Measurements from ENCODE around the gene FOXP1.

FOXP1 gene

DNA sequence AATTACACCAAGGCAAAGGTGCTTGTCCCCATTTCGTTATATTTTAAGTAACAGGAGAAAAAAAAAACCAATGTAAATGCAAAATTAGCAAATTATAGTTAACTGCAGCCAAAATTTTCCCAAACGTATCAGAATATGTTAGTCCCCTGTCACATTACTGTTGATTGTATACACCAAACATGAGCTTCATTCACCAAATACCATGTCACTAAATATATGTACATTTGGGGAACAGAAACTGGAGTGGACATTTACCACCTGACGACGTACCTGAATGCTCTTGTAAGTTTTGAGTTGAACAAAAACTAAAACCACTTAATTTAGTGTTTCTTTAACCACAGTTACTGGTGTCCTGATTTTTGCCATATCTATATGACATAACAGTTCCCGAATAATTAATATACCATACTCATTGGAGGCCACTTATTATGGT lies 3.3 kb upstream of the FOXP1 start:
- DNase-seq (ENCODE audit: low spot score) = no peak

DNA sequence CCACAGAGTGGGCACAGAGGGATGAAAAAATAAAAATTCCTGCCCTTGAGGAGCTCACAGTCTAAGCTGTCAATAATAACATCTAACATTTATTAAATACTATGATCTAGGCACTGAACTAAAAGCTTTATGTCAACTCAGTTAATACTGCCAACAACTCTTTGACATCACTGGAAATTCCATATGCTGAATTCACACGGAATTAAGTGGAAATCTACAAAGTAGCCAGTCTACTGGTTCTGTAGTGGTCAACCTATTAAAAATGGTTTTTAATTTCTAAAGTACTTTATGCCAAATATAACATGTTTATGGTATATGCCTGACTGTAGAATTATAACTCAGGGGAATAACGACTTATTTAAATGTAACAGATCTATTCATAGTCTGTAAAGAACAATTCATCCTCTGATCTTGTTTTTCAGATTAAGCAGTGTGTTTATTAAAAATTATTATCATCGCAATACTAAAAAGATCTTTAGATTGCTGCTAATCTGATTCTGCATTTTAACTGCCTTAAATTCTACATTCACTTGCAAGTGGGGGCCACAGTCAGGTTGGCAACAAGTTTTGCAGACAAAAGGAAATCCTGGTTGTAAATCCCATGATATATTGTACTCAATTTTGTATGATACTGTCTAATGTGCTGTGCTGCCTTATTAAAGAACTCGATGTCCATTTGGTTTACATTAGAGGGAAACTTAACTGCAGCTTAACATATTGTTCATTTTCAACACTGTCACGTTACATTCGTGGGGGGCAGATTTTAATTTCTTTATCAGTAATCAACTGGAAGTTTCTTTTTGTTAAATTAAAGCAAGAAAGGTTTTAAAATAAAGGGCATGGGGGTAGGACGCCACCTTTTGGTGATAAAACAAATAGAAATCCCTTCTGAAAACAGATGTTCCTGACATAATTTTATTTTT lies 2.6 kb upstream of the FOXP1 start:
- peak; percentile 64 for DNase-seq (ENCODE audit: low spot score)

DNA sequence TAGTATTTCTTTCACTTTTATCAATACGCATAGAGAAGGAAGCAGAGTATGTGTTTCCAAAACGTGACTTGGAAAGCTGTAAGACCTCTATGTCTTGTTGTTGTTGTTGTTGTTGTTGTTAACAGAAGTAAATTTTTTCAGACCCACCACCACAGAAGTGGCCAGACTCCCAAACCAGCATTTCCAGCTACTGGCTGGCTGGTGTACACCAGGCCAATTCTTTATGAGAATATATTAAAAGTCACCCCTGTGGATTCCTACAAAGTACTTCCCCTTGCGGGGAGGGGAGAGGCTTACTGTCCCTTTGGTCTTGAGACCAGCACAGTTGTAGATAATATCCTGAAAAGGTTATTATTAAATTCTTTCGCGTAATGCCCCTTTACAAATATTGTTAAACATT lies 1.6 kb upstream of the FOXP1 start:
- peak; percentile 57 for DNase-seq (ENCODE audit: low spot score)

DNA sequence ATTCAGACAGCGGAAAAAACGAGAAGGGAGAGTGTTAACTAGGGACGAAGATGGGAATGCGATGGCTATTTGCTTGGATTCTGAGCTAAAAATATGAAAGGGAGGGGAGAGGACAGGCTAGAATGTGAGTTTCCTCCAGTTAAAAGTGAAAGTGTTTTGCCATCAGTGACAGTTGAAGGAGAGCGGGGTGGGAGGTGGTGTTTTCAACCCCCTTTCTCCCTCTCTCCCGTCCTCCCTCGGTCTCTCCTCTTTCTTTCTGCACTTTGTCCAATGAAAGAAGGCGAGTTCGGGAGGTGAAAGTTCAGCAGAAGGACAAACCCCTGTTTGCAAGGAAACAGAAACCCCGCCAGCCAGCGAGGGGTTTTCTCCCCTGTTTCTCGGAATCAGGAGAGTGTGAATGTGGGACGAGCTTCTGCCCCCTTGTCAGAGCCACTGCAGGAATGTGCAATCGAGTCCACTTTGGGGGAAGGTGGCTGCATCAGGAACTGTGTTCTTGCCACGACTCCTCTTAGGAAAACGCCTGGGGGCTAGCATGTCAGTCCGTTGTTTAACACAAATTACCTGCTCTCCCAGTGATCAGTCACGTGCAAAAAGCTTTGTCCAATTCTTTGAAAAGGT lies 975 bp upstream of the FOXP1 start:
- DNase-seq (ENCODE audit: low spot score) = peak; percentile 74

DNA sequence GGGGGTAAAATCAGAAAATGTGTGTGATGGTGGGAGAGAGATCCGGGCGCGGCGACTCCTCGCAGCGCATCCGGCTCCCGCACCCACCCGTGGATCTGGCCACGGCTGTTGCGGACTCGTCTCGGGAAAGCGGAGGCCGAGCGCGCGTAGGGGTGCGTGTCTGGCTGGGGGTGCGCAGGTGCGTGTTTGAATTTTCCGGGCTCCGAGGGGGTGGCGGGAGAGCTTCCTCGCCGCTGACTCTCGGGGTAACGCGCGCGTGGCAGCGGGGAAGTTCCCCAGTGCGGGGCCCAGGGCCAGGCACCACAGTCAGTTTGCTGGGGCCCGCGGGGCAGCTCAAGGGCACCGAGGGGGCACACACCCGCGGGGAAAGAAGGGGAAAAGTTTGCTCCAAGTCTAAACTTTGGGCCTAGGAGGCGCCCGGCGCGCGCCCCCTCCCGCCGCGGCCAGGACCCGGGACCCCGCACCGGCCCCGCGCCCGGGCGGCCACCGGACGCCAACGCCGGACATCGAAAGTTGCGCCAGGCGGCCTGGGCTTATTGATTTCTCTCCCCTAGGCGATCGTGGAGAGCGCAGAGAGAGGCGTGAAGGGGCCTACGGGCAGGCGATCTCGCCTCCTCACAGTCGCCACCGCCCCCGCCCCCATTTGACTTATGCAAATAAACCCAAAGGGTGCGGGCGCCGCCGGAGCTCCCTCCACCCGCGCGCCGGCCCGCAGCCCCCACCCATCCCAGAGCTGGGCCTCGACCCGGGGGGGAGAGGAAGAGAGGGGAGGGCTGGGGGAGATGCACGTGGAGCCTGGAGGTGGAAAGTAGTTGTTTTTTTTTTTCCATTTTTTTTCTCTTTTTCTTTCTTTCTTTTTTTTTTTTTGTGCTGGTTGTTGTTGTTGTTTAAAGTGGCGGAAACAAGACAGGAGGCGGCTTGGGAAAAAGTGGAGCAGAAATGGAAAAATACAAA lies 639 bp downstream of the FOXP1 start:
- peak; percentile 70 for DNase-seq (ENCODE audit: low spot score)

DNA sequence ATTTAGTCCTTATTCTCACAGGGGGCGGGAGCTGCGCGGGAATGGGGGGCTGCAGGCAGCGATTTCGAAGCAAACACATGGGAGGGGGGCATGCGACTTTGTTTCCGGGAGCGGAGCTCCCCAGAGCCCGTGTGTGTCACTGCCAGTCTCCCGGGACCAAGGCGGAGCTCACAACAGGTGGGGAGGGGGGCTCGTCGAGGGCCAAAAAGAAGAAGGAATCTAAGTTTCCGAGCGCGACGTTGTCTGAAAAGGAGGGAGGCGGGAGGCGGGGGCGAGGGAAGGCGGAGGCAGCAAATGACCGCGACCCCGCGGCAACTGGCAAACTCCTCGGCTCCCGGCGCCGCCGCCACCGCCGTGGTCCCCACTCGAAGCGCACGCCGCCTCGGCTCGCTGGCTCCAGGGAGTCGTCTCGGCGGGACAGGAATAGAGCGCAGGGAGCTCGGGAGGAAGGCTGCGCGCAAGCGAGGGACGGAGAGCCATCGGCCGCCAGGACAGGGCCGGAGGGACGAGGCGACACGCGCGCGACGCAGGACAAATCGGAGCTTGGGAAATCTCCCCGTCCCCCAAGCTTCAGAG lies 1.4 kb downstream of the FOXP1 start:
- peak; percentile 54 for DNase-seq (ENCODE audit: low spot score)

DNA sequence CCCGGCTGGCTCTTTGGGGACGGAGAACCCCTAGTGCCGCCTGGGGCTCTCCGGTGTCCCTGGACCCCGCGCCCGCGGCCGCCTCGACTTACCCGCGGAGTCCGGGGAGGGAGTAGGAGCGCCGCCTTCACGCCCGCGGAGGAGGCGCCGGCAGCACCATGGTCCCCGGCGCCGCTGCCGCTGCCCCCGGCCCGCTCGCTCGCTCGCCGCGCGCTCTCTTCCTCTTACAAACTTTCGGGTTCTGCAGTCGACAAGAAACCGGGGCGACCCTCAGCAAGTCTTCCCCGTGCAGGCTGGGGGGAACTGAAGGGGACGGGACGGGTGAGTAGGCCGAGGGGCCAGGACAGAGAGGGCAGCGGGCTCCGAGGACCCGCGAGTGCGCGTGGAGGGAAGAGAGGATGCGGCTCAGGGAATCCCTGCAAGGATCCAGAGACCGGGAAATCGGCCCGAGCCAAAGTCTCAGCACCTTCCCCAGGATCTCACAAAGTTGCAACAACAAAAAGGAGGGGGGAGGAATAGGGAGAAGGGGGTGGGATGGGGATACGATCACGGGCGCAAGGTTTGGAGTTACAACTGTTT lies 2.0 kb downstream of the FOXP1 start:
- DNase-seq (ENCODE audit: low spot score) = peak; percentile 38

DNA sequence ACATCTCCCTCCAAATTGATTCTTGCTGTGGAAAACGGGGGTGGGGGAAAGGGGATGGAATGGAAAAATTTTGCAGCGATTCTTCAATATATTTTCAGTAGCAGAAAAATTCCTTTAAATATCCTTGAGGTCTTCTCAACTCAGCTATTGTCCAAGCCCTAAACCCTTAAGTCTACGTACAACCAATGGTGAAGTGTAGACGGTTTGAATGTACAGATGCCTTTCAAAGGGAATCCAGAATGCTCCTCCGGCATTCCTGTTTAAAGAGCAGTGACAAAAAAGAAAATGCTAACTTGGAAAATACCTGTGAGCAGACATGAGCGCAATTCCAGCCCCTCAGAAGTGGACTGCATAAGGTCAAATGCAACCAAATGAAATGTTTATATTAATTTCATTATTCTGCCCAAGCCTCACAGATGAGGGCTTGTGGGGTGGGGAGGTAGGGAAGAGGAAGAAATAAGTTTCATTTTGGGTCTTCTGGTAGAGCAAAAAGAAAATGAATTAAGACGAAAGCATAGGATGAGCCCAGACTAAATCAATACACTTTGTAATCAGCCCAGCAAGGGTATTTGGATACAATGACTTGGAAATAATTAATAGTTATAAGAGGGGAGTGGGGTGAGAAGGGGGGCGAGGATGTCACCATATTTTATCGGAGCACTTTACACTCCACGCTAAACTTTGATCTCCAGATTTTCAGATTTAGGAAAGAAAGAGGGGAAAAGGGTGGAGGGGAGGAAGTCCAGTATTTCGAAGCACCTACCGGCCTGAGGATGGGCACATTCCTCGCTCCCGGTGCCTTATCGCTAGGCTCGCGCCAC lies 2.7 kb downstream of the FOXP1 start:
- peak; percentile 16 for DNase-seq (ENCODE audit: low spot score)

DNA sequence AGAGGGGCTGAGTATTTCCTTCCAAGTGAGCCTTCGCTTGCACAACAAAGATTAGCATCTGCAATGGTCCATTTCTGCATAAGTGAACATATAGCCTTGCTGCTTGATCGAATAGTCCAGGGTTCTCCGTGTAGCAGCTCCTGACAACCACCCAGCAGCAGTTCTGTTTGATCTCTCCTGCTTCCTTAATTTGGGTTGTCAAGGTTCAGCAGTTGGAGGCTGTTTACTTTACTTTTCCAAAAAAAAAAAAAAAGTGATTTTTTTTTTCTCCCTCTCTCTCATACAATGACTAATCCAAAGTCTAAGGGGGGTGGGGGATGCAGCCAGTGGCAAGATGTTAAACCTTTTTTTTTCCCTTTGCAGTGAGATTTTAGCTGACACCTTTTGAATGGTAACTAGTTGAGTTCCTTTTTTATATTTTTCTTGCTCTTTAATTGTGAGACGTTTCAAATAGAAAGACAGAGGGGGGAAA lies 3.6 kb downstream of the FOXP1 start:
- DNase-seq (ENCODE audit: low spot score) = no peak

DNA sequence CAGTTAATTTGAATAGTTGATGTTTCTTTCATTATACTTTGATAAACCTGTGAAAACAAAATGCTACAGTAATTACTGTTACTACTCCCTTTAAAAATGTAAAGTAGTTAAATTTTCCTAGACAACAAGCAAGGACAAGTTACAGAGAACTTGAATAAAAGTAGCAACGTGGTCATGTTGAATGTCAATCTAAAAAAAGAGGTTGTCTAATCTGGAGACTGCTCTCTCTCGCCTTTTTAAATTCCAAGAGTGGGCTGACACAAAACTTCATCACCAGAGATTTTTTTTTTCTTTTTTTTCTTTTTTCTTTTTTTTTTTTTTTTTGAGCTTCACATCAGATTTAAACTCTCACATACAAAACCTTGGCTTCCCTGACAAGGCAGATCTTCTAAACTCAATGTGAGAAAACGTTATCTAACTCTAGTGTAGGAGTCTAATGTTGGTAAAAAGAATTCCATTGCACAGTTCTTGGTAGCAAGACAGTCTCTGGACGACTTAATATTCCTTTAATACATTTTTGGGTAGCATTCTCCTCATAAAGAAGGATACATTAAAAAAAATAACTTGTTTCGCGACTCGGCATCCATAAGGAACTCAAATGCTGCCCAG lies 4.1 kb downstream of the FOXP1 start:
- peak; percentile 30 for DNase-seq (ENCODE audit: low spot score)

DNA sequence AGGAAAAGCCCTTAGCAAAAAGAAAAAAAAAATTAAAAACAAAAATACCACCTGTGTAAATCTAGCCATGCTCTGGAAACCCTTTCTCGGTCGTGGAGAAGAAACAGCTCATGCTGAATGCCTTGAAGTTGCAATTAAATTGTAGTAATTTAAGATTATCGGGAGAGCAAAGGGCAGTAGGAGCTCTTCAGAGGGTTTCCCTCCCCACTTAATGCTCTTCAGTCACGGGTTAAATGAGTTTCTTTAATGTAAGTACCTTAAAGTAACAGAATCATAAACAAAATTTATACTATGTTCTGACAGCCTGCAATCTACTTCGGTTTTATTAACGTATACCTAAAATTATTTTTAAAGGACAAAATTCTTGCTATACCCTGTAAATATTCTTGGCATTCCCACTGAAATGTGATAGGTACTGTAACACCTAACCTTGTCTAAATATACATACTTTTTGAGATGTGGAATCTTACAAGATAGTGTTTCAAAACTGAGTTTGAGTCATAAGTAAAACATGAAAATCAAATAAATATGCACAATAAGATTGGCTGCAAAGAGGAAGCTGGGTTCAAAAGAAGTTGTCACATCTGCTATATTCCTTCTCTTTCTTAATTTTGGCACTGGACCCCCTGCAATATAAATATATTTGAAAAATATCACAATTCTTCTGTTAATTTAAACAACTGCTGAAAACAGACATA lies 5.3 kb downstream of the FOXP1 start:
- DNase-seq (ENCODE audit: low spot score) = no peak

DNA sequence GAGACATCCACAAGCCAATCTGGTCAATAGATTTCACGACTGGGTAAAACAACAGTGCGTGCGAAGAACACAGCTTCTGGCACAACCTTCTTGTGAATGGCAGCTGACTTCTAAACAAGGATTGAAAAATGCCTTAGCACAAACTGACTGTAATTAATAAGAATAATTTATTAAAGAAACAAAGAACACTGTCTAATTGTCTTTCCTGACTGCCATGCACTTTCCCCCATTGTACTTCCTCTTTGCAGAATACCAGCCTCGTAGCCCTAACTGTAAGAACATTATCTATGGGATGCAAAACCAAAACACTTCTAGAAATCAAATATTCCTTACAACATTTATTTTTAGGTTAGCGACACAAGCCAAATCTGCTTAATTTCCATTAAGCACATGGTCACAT lies 6.5 kb downstream of the FOXP1 start:
- DNase-seq (ENCODE audit: low spot score) = peak; percentile 33

DNA sequence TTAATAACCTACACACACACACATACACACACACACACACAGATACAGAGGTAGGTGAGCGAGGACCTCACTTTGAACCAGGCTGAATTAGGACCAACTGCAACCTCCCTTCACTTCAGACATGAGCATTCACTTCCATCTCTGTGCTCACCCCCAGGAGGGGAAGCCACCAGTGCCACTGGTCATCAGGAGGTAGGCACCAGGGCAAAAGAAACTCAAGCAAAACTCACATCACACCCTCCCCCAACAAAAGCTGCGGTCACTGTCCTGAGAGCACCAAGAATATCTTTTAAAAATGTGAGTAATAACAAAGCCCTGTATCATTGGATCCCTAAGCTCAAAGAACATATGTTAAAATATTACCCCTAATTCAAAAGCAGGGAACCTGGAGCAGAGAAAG lies 8.1 kb downstream of the FOXP1 start:
- no peak for DNase-seq (ENCODE audit: low spot score)

DNA sequence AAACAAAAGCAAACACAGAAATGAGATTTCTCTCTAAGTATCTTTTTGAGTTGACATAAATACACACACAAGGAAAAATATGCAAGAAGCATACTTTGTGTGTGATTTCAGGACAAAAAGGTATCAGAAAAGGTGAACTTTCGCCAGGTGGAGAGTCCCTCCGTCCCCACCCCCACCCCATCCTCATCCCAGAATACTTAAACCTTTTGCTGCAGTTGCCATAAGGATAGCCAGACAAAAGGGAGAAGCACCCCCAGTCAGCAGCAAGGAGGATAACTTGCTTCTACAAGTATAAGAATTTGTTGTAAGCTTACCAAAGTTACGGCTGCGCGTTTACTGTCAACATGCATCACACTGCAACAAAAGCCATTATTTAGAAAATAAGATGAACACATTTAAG lies 10.3 kb downstream of the FOXP1 start:
- no peak for DNase-seq (ENCODE audit: low spot score)

DNA sequence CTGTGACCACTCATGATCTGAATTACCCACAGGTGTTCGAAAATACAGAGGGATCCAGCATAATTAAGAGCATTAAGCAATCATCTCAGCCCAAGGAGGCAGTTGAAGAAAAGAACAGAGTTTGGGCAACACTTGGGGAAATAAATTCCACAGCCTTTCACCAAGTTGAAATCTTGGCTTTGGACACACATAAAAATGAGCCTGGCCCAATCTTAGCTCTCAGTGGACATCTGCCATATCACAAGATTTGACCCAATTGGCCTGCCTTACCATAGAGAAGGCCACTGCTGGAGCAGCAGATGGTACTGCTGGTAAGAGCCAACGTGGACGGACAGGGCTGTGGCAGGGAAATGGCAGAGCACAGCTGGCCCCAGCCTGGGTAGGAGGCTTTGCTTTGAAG lies 13.0 kb downstream of the FOXP1 start:
- no peak for DNase-seq (ENCODE audit: low spot score)

DNA sequence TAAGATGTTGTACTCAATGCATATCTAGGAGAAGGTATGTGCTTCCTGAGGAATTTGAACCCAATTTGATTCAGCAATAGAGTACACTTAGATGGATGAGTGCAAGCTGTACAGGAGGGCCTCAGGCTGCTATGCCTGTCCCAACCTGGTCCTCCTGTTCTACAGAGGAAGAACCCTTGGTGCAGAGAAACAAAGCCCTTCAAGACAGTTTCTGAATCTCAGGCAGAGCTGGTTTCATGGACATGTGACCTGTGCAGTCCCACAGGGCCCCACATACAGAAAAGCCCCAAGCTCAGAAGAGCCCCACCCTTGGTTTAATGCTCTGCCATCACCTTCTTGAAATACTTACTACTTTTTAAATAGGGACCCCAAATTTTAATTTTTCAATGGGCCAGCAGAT lies 15.3 kb downstream of the FOXP1 start:
- DNase-seq (ENCODE audit: low spot score) = no peak

DNA sequence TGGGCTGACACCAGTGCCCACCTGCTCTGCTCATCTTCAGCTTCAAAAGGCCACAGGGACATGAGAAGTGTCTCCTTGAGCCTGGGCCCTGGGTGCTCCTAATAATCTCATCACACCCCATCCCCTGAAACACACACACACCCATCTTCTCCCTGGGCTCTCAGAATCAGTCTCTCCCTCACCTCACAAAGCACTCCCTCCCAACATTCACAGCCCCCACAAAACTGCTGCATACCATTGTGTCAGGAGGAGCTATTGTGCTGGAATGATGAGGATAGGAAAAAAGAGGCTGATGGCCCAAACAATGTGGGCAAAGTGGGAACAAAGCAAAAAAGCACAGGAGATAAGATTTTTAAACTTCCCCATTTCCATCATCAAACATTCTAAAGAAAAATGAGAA lies 16.8 kb downstream of the FOXP1 start:
- DNase-seq (ENCODE audit: low spot score) = no peak

DNA sequence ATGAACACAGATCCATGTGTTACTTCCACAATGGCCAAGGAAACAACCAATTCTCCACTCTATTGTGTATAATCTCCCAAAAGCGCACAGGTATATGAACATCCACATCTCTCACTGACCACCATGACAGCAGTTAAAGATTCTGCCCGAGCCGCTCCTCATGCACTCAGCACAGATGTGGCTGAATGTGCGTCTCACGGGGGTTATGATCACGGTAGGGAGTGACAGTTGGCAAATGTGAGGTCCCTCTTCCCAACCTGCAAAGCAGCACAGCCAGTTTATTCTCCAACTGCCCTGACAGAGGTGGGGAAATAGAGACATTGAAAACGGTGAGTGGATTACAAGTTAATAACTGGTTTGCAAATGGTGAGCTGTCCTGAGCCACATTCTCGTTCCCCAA lies 17.6 kb downstream of the FOXP1 start:
- DNase-seq (ENCODE audit: low spot score) = no peak

DNA sequence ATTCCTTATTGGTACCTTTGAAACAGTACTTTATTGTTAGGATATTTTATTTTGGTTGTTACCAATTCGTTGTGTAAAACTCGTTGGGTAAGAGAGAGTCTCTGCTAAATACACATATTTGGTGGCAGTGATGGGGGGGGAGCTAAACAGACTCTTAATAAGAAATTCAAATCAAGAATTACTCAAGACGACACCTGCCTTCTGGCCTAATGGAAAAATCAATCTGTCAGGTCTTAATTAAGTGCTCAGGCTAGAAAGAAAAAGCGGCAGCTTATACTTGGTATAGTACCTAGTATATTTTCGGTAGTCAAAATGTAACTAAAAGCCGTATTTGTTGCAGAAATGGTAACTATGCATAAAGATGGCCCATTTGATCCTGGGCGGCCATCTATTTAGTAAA lies 18.2 kb downstream of the FOXP1 start:
- DNase-seq (ENCODE audit: low spot score) = no peak

DNA sequence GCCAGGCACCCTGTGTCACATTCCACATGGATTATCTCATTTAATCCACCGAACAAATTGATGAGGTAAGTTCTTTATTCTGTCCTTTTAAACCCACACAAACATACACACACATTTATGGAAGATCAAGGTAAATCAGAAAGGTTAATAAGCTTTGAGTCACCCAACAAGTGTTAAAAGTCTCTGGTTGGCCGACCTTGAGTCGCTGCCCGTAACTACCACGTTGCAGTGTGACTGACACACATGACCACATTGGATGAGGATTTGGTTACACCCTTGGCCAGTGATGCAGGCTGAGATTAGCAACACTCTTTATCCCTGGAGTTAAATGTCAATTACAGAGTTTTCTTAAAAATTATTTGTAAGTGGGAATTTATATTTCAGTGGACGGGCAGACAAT lies 19.2 kb downstream of the FOXP1 start:
- DNase-seq (ENCODE audit: low spot score) = no peak

Data from globus pallidus (tissue), 1 donor.